Measurements from ENCODE around the gene SMARCA4.

DNA sequence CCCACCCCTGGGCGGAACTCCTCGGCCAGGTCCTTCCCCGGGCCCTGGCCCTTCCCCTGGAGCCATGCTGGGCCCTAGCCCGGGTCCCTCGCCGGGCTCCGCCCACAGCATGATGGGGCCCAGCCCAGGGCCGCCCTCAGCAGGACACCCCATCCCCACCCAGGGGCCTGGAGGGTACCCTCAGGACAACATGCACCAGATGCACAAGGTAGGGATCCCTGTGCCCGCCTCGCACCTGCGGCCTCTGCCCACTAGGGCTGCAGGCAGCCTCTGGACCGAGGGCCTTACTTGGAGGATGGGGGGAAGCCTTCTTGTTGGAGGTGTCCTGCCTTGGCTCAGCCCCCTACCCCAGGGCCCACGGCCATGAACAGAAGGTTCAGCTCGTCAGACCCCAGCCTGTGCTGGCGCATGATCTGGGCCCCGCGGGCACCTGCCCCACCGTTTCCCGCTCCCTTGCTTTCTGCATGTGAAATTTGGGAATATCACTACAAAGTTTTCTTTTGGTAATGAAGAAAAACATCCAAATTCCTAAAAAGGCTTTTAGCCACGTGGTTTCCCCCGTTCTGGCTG is 23.4 kb downstream of the SMARCA4 start:
- no peak for TF ChIP-seq CTCF (IDR thresholded peaks at IDR 0.05)
- TF ChIP-seq REST (IDR thresholded peaks at IDR 0.05; ENCODE audit: insufficient read depth in 1 of 2, low read depth in 2 of 2, low read length in 1 of 2), result no peak
- TF ChIP-seq POLR2AphosphoS5 (IDR thresholded peaks at IDR 0.05; ENCODE audit: low read depth, low read length), result no peak
- TF ChIP-seq SIN3A (IDR thresholded peaks at IDR 0.05; ENCODE audit: borderline replicate concordance, insufficient read depth, low read depth, low read length), result no peak
- no peak for TF ChIP-seq TCF7L2 (IDR thresholded peaks at IDR 0.05; ENCODE audit: low read depth, low read length)

Data from Panc1 (cell line).